Measurements from ENCODE around the gene PERM1.
"Not testable (repeated sequence)": the region's sequence is repeated elsewhere in the genome, so short reads cannot be mapped to it uniquely, and the experiment has no call there.

Gene PERM1

GRCh38 chr1:997993-998744 is 16.3 kb upstream of the PERM1 start:
- no peak for DNase-seq

GRCh38 chr1:997713-997992 is 15.8 kb upstream of the PERM1 start:
- DNase-seq: no peak

GRCh38 chr1:996851-997712 is 15.2 kb upstream of the PERM1 start:
- DNase-seq: no peak

GRCh38 chr1:995665-996633 is 14.1 kb upstream of the PERM1 start:
- no peak for DNase-seq

GRCh38 chr1:994546-994945 is 12.7 kb upstream of the PERM1 start:
- DNase-seq: not testable (repeated sequence)

- DNase-seq: no peak
Measured at GRCh38 chr1:993379-993995, 11.6 kb upstream of the PERM1 start.

- DNase-seq: no peak
Measured at GRCh38 chr1:992362-992761, 10.5 kb upstream of the PERM1 start.

GRCh38 chr1:991895-992294 is 10.0 kb upstream of the PERM1 start:
- no peak for DNase-seq

- DNase-seq: not testable (repeated sequence)
Measured at GRCh38 chr1:991275-991674, 9.4 kb upstream of the PERM1 start.

- DNase-seq: not testable (repeated sequence)
Measured at GRCh38 chr1:988061-988460, 6.2 kb upstream of the PERM1 start.

GRCh38 chr1:985126-985525 is 3.2 kb upstream of the PERM1 start:
- no peak for DNase-seq

- DNase-seq: no peak
Measured at GRCh38 chr1:984476-984814, 2.6 kb upstream of the PERM1 start.

GRCh38 chr1:983798-984475 is 2.0 kb upstream of the PERM1 start:
- no peak for DNase-seq

GRCh38 chr1:982765-983436 is 1.0 kb upstream of the PERM1 start:
- no peak for DNase-seq

GRCh38 chr1:981491-981954 is 370 bp downstream of the PERM1 start:
- DNase-seq: no peak

- DNase-seq: no peak
Measured at GRCh38 chr1:980602-981395, 1.1 kb downstream of the PERM1 start.

- DNase-seq: no peak
Measured at GRCh38 chr1:980137-980571, 1.7 kb downstream of the PERM1 start.

GRCh38 chr1:979744-980072 is 2.2 kb downstream of the PERM1 start:
- DNase-seq: no peak

GRCh38 chr1:978835-979743 is 2.8 kb downstream of the PERM1 start:
- no peak for DNase-seq

All from NCI-H2227 treated with DMSO at 0.1 percent for 48 hours (cell line).